HEK293T (cell line): ENCODE data around the gene ANKRD11.

Experiments used
- HDGF ChIP-seq: fragments of 450-650 bp; IDR thresholded peaks from 2 replicates; pipeline ENCODE4 v1.6.1; 2017; ENCODE audit warnings: antibody characterized with exemption, borderline replicate concordance
- NFRKB ChIP-seq: fragments of 450-650 bp; IDR thresholded peaks from 2 replicates; pipeline ENCODE4 v1.6.1; 2016; ENCODE audit warnings: mild to moderate bottlenecking, moderate library complexity
- SP1 ChIP-seq: fragments of 450-650 bp; IDR thresholded peaks from 2 replicates; pipeline ENCODE4 v1.6.1; 2017
- SUZ12 ChIP-seq: fragments of 450-650 bp; IDR thresholded peaks from 2 replicates; pipeline ENCODE4 v1.6.1; 2016; ENCODE audit warnings: mild to moderate bottlenecking
- TARDBP ChIP-seq: fragments of 450-650 bp; IDR thresholded peaks from 2 replicates; pipeline ENCODE4 v1.6.1; 2016

GRCh38 chr16:89536371-89536770, 46.0 kb upstream of the ANKRD11 start:
- TF ChIP-seq TARDBP (no peak), SP1 (no peak), NFRKB (no peak), HDGF (no peak), SUZ12 (no peak)
